Neutrophil (primary cell): ENCODE data around the gene DUX4.
"Not testable (repeated sequence)": the region's sequence is repeated elsewhere in the genome, so short reads cannot be mapped to it uniquely, and the experiment has no call there.

Experiments
- H3K27ac ChIP-seq: fragments of 200-600 bp; sonication (generic); 2 replicates; pipeline ENCODE4 v1.5.1; 2016; ENCODE audit warnings: mild to moderate bottlenecking, moderate library complexity
- H3K27me3 ChIP-seq: fragments of 200-600 bp; sonication (generic); 2 replicates; pipeline ENCODE4 v1.6.0; 2016; ENCODE audit warnings: mild to moderate bottlenecking
- H3K36me3 ChIP-seq: fragments of 200-600 bp; sonication (generic); 2 replicates; pipeline ENCODE4 v1.5.1; 2017
- H3K4me1 ChIP-seq, 2 experiments: fragments of 200-600 bp in 1 of 2; sonication (generic) in 1 of 2; 1 replicate in 1 of 2; 2 replicates in 1 of 2; pipeline versions ENCODE4 v1.5.1 to v1.6.1; 2013 to 2016; ENCODE audit warnings: low read depth in 1 of 2, low read length in 1 of 2, mild to moderate bottlenecking in 1 of 2, moderate library complexity in 1 of 2; ENCODE audit not compliant: control insufficient read depth in 1 of 2, insufficient read depth in 1 of 2
- H3K4me3 ChIP-seq, 2 experiments: fragments of 200-600 bp in 1 of 2; sonication (generic) in 1 of 2; 1 replicate in 1 of 2; 2 replicates in 1 of 2; pipeline ENCODE4 v1.5.1; 2013 to 2016; ENCODE audit warnings: low read depth in 1 of 2, low read length in 1 of 2, mild to moderate bottlenecking in 1 of 2, moderate library complexity in 1 of 2
- H3K9me3 ChIP-seq: fragments of 200-600 bp; sonication (generic); 2 replicates; pipeline ENCODE4 v1.5.1; 2016

DUX4 gene

GRCh38 chr4:190173428-190173827 is at the start of gene DUX4:
TSS of gene DUX4 (plus strand) at chr4:190173774. CDS start at chr4:190173774, 0 bp downstream.
- H3K4me3 ChIP-seq, H3K4me1 ChIP-seq, H3K9me3 ChIP-seq, H3K36me3 ChIP-seq, H3K27me3 ChIP-seq, H3K27ac ChIP-seq: not testable (repeated sequence)

GRCh38 chr4:190175436-190175835 is 1.9 kb downstream of the DUX4 start:
- not testable (repeated sequence) for H3K4me1 ChIP-seq, H3K9me3 ChIP-seq, H3K27ac ChIP-seq, H3K36me3 ChIP-seq, H3K4me3 ChIP-seq, H3K27me3 ChIP-seq

GRCh38 chr4:190177727-190178605 is 4.4 kb downstream of the DUX4 start:
- H3K27me3 ChIP-seq, H3K4me1 ChIP-seq, H3K36me3 ChIP-seq, H3K27ac ChIP-seq, H3K9me3 ChIP-seq, H3K4me3 ChIP-seq: not testable (repeated sequence)

GRCh38 chr4:190178606-190178990 is 5.0 kb downstream of the DUX4 start:
- H3K9me3 ChIP-seq, H3K4me3 ChIP-seq, H3K36me3 ChIP-seq, H3K27me3 ChIP-seq, H3K27ac ChIP-seq, H3K4me1 ChIP-seq: not testable (repeated sequence)

- H3K36me3 ChIP-seq, H3K4me3 ChIP-seq, H3K27me3 ChIP-seq, H3K9me3 ChIP-seq, H3K27ac ChIP-seq, H3K4me1 ChIP-seq: not testable (repeated sequence)
These were observed 5.6 kb downstream of the DUX4 start for GRCh38 chr4:190179030-190179739.

GRCh38 chr4:190179740-190180094 is 6.1 kb downstream of the DUX4 start:
- not testable (repeated sequence) for H3K27ac ChIP-seq, H3K4me1 ChIP-seq, H3K9me3 ChIP-seq, H3K27me3 ChIP-seq, H3K36me3 ChIP-seq, H3K4me3 ChIP-seq

GRCh38 chr4:190180947-190181346 is 7.4 kb downstream of the DUX4 start:
- H3K36me3 ChIP-seq, H3K4me1 ChIP-seq, H3K27ac ChIP-seq, H3K4me3 ChIP-seq, H3K27me3 ChIP-seq, H3K9me3 ChIP-seq: not testable (repeated sequence)

GRCh38 chr4:190181481-190182100 is 8.0 kb downstream of the DUX4 start:
- H3K36me3 ChIP-seq, H3K4me3 ChIP-seq, H3K9me3 ChIP-seq, H3K27ac ChIP-seq, H3K27me3 ChIP-seq, H3K4me1 ChIP-seq: not testable (repeated sequence)

- not testable (repeated sequence) for H3K9me3 ChIP-seq, H3K4me3 ChIP-seq, H3K4me1 ChIP-seq, H3K27me3 ChIP-seq, H3K36me3 ChIP-seq, H3K27ac ChIP-seq
These were observed 29.9 kb downstream of the DUX4 start for GRCh38 chr4:190203510-190203909.
